Measurements from ENCODE around the gene ALG1. TPM values are rescaled to one million over a fixed set of nuclear protein-coding genes. Genes with fewer than 3 reads are reported as not detected.

Gene ALG1
- total and polyA plus RNA-seq, 2 donors (not counting 3 experiments of a cell fraction or from before 2014, with no cell fraction given): 33.7 to 46.0 TPM

GRCh38 chr16:5033256-5034166, 38.1 kb upstream of the ALG1 start, which contains the start of gene NAGPA:
Gene NAGPA, minus strand, starts transcription at chr16:5033935. Its CDS starts 21 bp downstream, at chr16:5033914.
- DNase-seq (ENCODE audit: low read depth, low spot score) (peak; percentile 81), FAIRE-seq (peak; percentile 81)
- Histone ChIP-seq H3K9me3 (replicated peaks; ENCODE audit: control insufficient read depth, insufficient read depth, low read length) (no peaks in the 10 kb centered on the region), H3K4me3 (replicated peaks in 1 of 3; ENCODE audit: insufficient read depth in 1 of 3, low read depth in 1 of 3, low read length in 3 of 3) (peak within 1 kb of the TSS; percentile 47 to 86 (median 83)), H3K79me2 (ENCODE audit: control insufficient read depth, insufficient read depth, low read length) (no peaks in the 10 kb centered on the region), H3K27ac (ENCODE audit: insufficient read depth, low read depth, low read length) (peak within 1 kb of the TSS; percentile 28), H3K4me2 (ENCODE audit: insufficient read depth, low read length) (peak within 1 kb of the TSS; percentile 100), H3K4me1 (ENCODE audit: control insufficient read depth, extremely low read depth, insufficient read depth, low read length) (peaks cover 12% of the 10 kb centered on the region), H3K9ac (replicated peaks; ENCODE audit: extremely low read depth, insufficient read depth, low read length) (peak within 1 kb of the TSS; percentile 72), H3K9me1 (replicated peaks; ENCODE audit: control insufficient read depth, extremely low read depth, insufficient read depth, low read length) (no peaks in the 10 kb centered on the region), H2AFZ (ENCODE audit: low read depth, low read length) (peak within 1 kb of the TSS; percentile 99), H3K36me3 (ENCODE audit: control insufficient read depth in 2 of 2, extremely low read depth in 1 of 2, insufficient read depth in 2 of 2, low read length in 2 of 2) (no peaks in the 10 kb centered on the region), H4K20me1 (replicated peaks; ENCODE audit: control insufficient read depth, extremely low read depth, insufficient read depth, low read length) (no peaks in the 10 kb centered on the region), H3K27me3 (ENCODE audit: control insufficient read depth in 2 of 2, insufficient read depth in 2 of 2, low read length in 2 of 2) (no peaks in the 10 kb centered on the region)
- dilution Hi-C loops (cut with MboI; ENCODE audit: extremely low pct_ligation_motif_present, low sequenced_read_pairs) (no loop called here), intact Hi-C loops (cut with micrococcal nuclease) (loop anchor here (2.0 to 5.0 kb wide), 2 partner anchors 63 to 76 kb away; partner anchors contain the start of genes EEF2KMT and SEC14L5)
- BruUV-seq (replicated peaks): TSS peak; percentile 55
- TF ChIP-seq MYC (IDR thresholded peaks at IDR 0.05; ENCODE audit: low read depth, low read length) (no peak), POLR2AphosphoS5 (IDR thresholded peaks at IDR 0.05; ENCODE audit: insufficient read depth, low read depth, low read length) (peak; percentile 86), POLR2A (IDR thresholded peaks at IDR 0.05; ENCODE audit: low read depth, low read length) (peak; percentile 82), JUN (IDR thresholded peaks at IDR 0.05; ENCODE audit: borderline replicate concordance, insufficient read depth, insufficient read length, low read depth) (no peak), FOS (IDR thresholded peaks at IDR 0.05; ENCODE audit: borderline replicate concordance, insufficient read depth, low read length) (no peak), CTCF (IDR thresholded peaks at IDR 0.05; ENCODE audit: extremely low read depth in 1 of 2, insufficient read depth in 1 of 2, low read depth in 1 of 2, low read length in 2 of 2) (no peak), MAX (IDR thresholded peaks at IDR 0.05; ENCODE audit: insufficient read depth, insufficient read length) (peak; percentile 93), EZH2 (IDR thresholded peaks at IDR 0.05; ENCODE audit: borderline replicate concordance, low read depth, low read length, severe bottlenecking) (no peak), GATA2 (IDR thresholded peaks at IDR 0.05; ENCODE audit: insufficient read depth, insufficient read length, low read depth, low read length) (no peak)
- POLR2A ChIA-PET: interaction anchor here (0.6 to 0.7 kb wide), 3 partner anchors 13 to 65 kb away, joined by 3 to 5 read pairs (median 4); no protein-coding TSS in a partner anchor
- CTCF ChIA-PET: interaction anchor here (1.1 to 2.0 kb wide), 3 partner anchors 9 to 51 kb away, joined by 3 to 11 read pairs (median 3); no protein-coding TSS in a partner anchor
